ENCODE results near the gene ENTPD5. TPM values are rescaled to one million over a fixed set of nuclear protein-coding genes. Genes with fewer than 3 reads are reported as not detected.
A peak's percentile ranks its signal among the peaks of the same experiment; 100 is the strongest.
"Not testable (repeated sequence)": the region's sequence is repeated elsewhere in the genome, so short reads cannot be mapped to it uniquely, and the experiment has no call there.

The ENTPD5 gene
- total RNA-seq, 1 experiment from 2014 or later: 9.3 TPM

DNA sequence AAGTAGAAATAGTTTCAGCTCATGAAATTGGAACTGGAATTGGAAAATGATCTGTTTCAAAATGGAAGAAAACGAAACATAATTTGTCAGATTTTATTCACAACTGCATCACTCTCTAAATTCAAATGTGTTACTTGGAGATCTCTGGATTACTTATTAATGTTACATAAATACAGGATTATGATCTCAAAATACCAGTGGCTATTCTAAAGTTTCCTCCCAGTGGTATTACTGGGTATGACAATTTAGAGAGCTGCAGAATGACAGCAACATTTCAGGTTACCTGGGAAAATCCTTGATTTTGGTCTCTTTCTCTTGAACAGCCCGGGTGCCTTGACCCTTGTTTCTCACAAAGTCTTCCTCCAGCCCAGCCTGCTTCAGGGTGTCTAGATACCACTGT lies 83.4 kb downstream of the ENTPD5 start:
- peak in 1 of 2 experiments; percentile 21 for DNase-seq
- intact Hi-C loops (cut with micrococcal nuclease; ENCODE audit: unreplicated experiment): no loop called here
- Mint-ChIP-seq H3K4me1 (ENCODE audit: low read depth, unreplicated experiment) (no peaks in the 10 kb centered on the region), H3K36me3 (ENCODE audit: insufficient read depth, unreplicated experiment) (peaks cover 26% of the 10 kb centered on the region), H3K27me3 (ENCODE audit: insufficient read depth, unreplicated experiment) (no peaks in the 10 kb centered on the region), H3K27ac (ENCODE audit: unreplicated experiment) (no peak overlapping the region), H3K4me3 (ENCODE audit: unreplicated experiment) (no peak overlapping the region), H3K9me3 (ENCODE audit: unreplicated experiment) (no peaks in the 10 kb centered on the region)
- no peaks in the 10 kb centered on the region for H3K9me3 ChIP-seq
- peaks cover 1% of the 10 kb centered on the region; the same call in 1 of the 2 replicates for H3K36me3 ChIP-seq (ENCODE audit: control insufficient read depth, insufficient read depth, low read length)
- no TSS peak for BruUV-seq (replicated peaks)
- H3K4me3 ChIP-seq (ENCODE audit: low read depth, low read length): no peak overlapping the region
- CTCF ChIA-PET: interaction anchor here (0.6 to 1.0 kb wide), 5 partner anchors 19 to 648 kb away, joined by 3 to 7 read pairs (median 4); no protein-coding TSS in a partner anchor
- POLR2A ChIA-PET: interaction anchor here (1.5 kb wide), 1 partner anchor 14 kb away, joined by 6 read pairs; the partner anchor contains the start of genes COQ6 and FAM161B
- TF ChIP-seq, protein P1, sequence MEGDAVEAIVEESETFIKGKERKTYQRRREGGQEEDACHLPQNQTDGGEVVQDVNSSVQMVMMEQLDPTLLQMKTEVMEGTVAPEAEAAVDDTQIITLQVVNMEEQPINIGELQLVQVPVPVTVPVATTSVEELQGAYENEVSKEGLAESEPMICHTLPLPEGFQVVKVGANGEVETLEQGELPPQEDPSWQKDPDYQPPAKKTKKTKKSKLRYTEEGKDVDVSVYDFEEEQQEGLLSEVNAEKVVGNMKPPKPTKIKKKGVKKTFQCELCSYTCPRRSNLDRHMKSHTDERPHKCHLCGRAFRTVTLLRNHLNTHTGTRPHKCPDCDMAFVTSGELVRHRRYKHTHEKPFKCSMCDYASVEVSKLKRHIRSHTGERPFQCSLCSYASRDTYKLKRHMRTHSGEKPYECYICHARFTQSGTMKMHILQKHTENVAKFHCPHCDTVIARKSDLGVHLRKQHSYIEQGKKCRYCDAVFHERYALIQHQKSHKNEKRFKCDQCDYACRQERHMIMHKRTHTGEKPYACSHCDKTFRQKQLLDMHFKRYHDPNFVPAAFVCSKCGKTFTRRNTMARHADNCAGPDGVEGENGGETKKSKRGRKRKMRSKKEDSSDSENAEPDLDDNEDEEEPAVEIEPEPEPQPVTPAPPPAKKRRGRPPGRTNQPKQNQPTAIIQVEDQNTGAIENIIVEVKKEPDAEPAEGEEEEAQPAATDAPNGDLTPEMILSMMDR (IDR thresholded peaks at IDR 0.05; ENCODE audit: insufficient read depth in 1 of 2, low read depth in 1 of 2, low read length in 1 of 2, severe bottlenecking in 1 of 2, unreplicated experiment in 1 of 2): peak in 1 of 2 experiments; percentile 40
- no peaks in the 10 kb centered on the region for H3K27me3 ChIP-seq (replicated peaks; ENCODE audit: control insufficient read depth, insufficient read depth, low read length)
- no peaks in the 10 kb centered on the region for H3K4me1 ChIP-seq

DNA sequence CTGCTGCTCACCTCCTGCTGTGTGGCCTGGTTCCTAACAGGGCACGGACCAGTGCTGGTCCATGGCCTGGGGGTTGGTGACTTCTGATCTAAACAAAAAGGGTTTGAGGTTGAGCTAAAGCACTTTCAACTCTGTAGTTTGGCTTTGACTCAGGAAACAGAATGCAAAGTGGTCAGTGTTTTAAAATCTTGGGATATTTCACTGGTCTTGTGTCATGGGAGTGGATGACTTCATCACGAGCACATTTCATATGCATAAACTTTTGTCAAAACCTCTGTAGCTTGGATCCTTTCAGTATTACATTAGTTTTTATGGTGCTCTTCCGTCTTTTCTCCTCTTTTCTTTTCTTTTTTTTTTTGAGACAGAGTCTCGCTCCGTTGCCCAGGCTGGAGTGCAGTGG lies 94.8 kb downstream of the ENTPD5 start:
- H3K9me3 ChIP-seq: no peaks in the 10 kb centered on the region
- DNase-seq: no peak
- intact Hi-C loops (cut with micrococcal nuclease; ENCODE audit: unreplicated experiment): no loop called here
- no peaks in the 10 kb centered on the region for H3K27me3 Mint-ChIP-seq (ENCODE audit: insufficient read depth, unreplicated experiment)
- no peaks in the 10 kb centered on the region for H3K9me3 Mint-ChIP-seq (ENCODE audit: unreplicated experiment)
- no peak overlapping the region for H3K4me3 Mint-ChIP-seq (ENCODE audit: unreplicated experiment)
- BruUV-seq (replicated peaks): no TSS peak
- no peak overlapping the region for H3K4me3 ChIP-seq (ENCODE audit: low read depth, low read length)
- peaks cover 60% of the 10 kb centered on the region for H3K36me3 Mint-ChIP-seq (ENCODE audit: insufficient read depth, unreplicated experiment)
- POLR2A ChIA-PET: no interaction called here
- no peaks in the 10 kb centered on the region for H3K4me1 Mint-ChIP-seq (ENCODE audit: low read depth, unreplicated experiment)
- no peaks in the 10 kb centered on the region for H3K36me3 ChIP-seq (ENCODE audit: control insufficient read depth, insufficient read depth, low read length)
- H3K27ac Mint-ChIP-seq (ENCODE audit: unreplicated experiment): no peak overlapping the region
- CTCF ChIA-PET: no interaction called here
- TF ChIP-seq, protein P1 (IDR thresholded peaks at IDR 0.05; ENCODE audit: insufficient read depth in 1 of 2, low read depth in 1 of 2, low read length in 1 of 2, severe bottlenecking in 1 of 2, unreplicated experiment in 1 of 2): no peak
- H3K4me1 ChIP-seq: no peaks in the 10 kb centered on the region
- no peaks in the 10 kb centered on the region for H3K27me3 ChIP-seq (replicated peaks; ENCODE audit: control insufficient read depth, insufficient read depth, low read length)

DNA sequence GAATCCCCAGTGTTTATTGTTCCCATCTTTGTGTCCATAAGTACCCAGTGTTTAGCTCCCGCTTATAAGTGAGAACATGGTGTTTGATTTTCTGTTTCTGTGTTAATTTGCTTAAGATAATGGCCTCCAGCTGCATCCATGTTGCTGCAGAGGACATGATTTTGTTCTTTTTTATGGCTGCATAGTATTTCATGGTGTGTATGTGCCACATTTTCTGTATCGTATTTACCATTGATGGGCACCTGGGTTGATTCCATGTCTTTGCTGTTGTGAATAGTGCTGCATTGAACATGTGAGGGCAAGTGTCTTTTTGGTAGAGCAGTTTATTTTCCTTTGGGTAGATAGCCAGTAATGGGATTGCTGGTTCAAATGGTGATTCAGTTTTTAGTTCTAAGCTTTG lies 99.6 kb downstream of the ENTPD5 start:
- H3K4me1 Mint-ChIP-seq (ENCODE audit: low read depth, unreplicated experiment); H3K9me3 Mint-ChIP-seq (ENCODE audit: unreplicated experiment); intact Hi-C loops (cut with micrococcal nuclease; ENCODE audit: unreplicated experiment); DNase-seq; BruUV-seq (replicated peaks); POLR2A ChIA-PET; H3K4me3 Mint-ChIP-seq (ENCODE audit: unreplicated experiment); H3K27me3 ChIP-seq (replicated peaks; ENCODE audit: control insufficient read depth, insufficient read depth, low read length); H3K36me3 ChIP-seq (ENCODE audit: control insufficient read depth, insufficient read depth, low read length); H3K4me3 ChIP-seq (ENCODE audit: low read depth, low read length); H3K9me3 ChIP-seq; H3K4me1 ChIP-seq; H3K27ac Mint-ChIP-seq (ENCODE audit: unreplicated experiment); CTCF ChIA-PET; H3K27me3 Mint-ChIP-seq (ENCODE audit: insufficient read depth, unreplicated experiment): not testable (repeated sequence)
- H3K36me3 Mint-ChIP-seq (ENCODE audit: insufficient read depth, unreplicated experiment): peaks cover 60% of the 10 kb centered on the region

DNA sequence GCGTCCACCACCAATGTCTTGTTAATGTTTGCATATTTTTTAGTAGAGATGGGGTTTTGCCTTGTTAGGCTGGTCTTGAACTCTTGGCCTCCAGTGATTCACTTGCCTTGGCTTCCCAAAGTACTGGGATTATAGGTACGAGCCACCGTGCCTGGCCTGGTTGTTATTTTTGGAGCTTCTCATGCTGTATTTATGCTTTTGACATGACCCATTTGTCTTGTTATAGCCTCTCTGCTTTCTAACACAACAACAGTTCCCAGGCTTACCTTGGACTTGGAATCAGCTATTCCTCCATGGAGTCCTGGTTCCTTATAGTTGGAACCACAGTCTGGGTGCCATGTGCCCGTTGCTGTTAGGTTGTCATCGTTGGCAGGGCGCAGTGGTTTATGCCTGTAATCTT lies 102.8 kb downstream of the ENTPD5 start:
- no peak overlapping the region for H3K4me3 Mint-ChIP-seq (ENCODE audit: unreplicated experiment)
- DNase-seq: no peak
- Histone ChIP-seq H3K4me1 (no peaks in the 10 kb centered on the region), H3K4me3 (ENCODE audit: low read depth, low read length) (no peak overlapping the region), H3K9me3 (peaks cover 4% of the 10 kb centered on the region; the same call in 1 of the 2 replicates), H3K27me3 (replicated peaks; ENCODE audit: control insufficient read depth, insufficient read depth, low read length) (no peaks in the 10 kb centered on the region), H3K36me3 (ENCODE audit: control insufficient read depth, insufficient read depth, low read length) (no peaks in the 10 kb centered on the region; the same call in 1 of the 2 replicates)
- H3K27me3 Mint-ChIP-seq (ENCODE audit: insufficient read depth, unreplicated experiment): no peaks in the 10 kb centered on the region
- TF ChIP-seq, protein P1 (IDR thresholded peaks at IDR 0.05; ENCODE audit: insufficient read depth in 1 of 2, low read depth in 1 of 2, low read length in 1 of 2, severe bottlenecking in 1 of 2, unreplicated experiment in 1 of 2): no peak
- H3K9me3 Mint-ChIP-seq (ENCODE audit: unreplicated experiment): peaks cover 10% of the 10 kb centered on the region
- no peak overlapping the region for H3K27ac Mint-ChIP-seq (ENCODE audit: unreplicated experiment)
- no TSS peak for BruUV-seq (replicated peaks)
- CTCF ChIA-PET: interaction anchor here (0.6 kb wide), 1 partner anchor 14 kb away, joined by 6 read pairs; no protein-coding TSS in a partner anchor
- H3K36me3 Mint-ChIP-seq (ENCODE audit: insufficient read depth, unreplicated experiment): peaks cover 72% of the 10 kb centered on the region
- no peaks in the 10 kb centered on the region for H3K4me1 Mint-ChIP-seq (ENCODE audit: low read depth, unreplicated experiment)
- intact Hi-C loops (cut with micrococcal nuclease; ENCODE audit: unreplicated experiment): no loop called here
- POLR2A ChIA-PET: no interaction called here

Measured in Caco-2 (cell line).